OCI-LY3 (cell line): ENCODE data around the gene ENO3.

Experiments
- EZH2phosphoT487 ChIP-seq: fragments of 200-600 bp; shearing (Covaris generic); IDR thresholded peaks from 2 replicates; pipeline ENCODE4 v1.6.1; 2018; ENCODE audit warnings: antibody characterized with exemption, mixed run types, low read depth
- TF ChIP-seq, protein P1 (sequence below): fragments of 200-600, 300-600 bp; sonication (generic); IDR thresholded peaks from 2 replicates; pipeline ENCODE4 v1.5.1; 2014; ENCODE audit warnings: antibody characterized with exemption, low read length, low read depth

DNA sequence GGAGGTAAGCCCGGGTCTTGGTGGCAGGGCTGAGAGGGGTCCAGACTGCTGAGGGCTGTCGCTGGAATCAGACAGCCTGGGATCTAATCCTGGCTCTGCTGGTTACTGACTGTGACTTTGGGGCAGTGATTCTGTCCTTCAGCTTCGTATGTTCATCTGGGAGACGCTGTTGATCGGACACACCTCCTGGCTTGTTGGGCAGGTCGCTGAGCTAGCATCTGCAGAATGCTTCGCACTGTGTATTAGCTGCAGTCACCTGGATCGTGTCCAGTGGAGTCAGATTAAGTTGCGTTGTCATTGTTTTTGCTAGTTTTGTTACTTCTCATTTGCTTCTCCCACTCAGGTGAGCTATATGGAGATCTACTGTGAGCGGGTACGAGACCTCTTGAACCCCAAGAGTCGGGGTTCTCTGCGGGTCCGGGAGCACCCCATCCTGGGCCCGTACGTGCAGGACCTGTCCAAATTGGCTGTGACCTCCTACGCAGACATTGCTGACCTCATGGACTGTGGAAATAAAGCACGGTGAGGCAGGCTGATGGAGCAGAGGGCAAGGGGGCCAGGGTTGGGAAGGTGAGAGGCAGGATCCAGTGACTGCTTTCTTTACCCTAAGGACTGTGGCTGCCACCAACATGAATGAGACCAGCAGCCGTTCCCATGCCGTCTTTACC, 51.3 kb downstream of the ENO3 start:
- TF ChIP-seq, protein P1, sequence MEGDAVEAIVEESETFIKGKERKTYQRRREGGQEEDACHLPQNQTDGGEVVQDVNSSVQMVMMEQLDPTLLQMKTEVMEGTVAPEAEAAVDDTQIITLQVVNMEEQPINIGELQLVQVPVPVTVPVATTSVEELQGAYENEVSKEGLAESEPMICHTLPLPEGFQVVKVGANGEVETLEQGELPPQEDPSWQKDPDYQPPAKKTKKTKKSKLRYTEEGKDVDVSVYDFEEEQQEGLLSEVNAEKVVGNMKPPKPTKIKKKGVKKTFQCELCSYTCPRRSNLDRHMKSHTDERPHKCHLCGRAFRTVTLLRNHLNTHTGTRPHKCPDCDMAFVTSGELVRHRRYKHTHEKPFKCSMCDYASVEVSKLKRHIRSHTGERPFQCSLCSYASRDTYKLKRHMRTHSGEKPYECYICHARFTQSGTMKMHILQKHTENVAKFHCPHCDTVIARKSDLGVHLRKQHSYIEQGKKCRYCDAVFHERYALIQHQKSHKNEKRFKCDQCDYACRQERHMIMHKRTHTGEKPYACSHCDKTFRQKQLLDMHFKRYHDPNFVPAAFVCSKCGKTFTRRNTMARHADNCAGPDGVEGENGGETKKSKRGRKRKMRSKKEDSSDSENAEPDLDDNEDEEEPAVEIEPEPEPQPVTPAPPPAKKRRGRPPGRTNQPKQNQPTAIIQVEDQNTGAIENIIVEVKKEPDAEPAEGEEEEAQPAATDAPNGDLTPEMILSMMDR = no peak
- no peak for TF ChIP-seq EZH2phosphoT487
